Effector CD8-positive, alpha-beta T cell (primary cell): ENCODE data around the gene MOGAT1.
A peak's percentile ranks its signal among the peaks of the same experiment; 100 is the strongest.
"Not testable (repeated sequence)": the region's sequence is repeated elsewhere in the genome, so short reads cannot be mapped to it uniquely, and the experiment has no call there.

Experiments
- DNase-seq: peaks from one replicate; lab custom pipeline; 2025; lab: John Stamatoyannopoulos, UW

The MOGAT1 gene

GRCh38 chr2:222670191-222671038 is 1.0 kb upstream of the MOGAT1 start:
- DNase-seq: no peak

- DNase-seq: no peak
Observed at GRCh38 chr2:222672068-222672401, 577 bp downstream of the MOGAT1 start.

DNA sequence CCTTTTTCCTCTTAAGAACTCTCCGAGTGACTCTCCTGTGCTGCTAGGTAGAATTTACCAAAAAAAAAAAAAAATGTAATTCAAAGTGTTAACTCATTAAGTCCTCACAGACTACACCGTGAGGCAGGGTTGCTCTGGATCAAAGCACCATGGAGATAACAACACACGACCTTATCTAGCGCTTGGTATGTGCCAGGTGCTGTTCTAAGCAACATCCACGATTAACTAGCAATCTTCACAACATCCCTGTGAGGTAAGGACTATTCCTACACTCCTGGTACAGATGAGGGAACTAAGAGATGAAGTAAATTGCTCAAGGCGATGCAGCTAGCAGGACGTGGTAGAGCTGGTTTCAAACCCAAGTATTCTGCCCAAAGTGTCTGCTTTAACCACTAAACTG is 1.8 kb downstream of the MOGAT1 start:
- no peak for DNase-seq

- no peak for DNase-seq
Observed at GRCh38 chr2:222673883-222674282, 2.4 kb downstream of the MOGAT1 start.

DNA sequence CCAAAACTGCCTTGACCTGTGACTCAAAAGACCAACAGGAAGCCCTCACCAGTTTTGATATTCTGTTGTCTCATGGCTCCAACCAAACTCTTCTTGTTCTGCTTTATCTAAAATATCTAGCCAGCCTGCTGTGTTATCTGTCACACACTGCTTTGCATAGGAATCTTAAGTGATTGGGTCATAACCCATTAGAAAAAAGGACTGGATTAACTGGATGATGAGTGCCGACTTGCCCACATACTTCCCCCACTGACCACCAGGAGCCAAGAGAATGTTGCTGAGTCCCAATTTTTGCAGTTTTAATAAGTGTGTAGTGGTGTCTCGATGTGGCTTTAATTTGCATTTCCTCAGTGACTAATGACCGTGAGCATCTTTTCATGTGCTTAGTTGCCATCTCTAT is 6.5 kb downstream of the MOGAT1 start:
- no peak for DNase-seq

DNA sequence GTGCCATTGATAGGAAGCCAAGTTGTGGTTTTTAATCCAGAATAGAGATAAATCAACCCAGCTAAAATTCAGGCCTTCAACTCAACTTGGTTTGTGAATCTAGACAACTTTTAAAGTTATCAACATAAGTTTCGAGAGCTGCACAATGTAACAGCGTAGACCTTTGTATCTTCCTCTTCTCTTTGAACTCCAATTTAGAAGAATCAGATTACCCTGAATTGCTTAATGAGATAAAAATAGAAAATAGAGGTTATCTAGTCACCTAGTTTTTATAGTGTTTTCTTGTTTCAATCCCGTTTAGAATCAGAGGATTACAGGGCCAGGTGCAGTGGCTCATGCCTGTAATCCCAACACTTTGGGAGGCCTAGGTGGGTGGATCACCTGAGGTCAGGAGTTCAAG is 12.3 kb downstream of the MOGAT1 start:
- no peak for DNase-seq

GRCh38 chr2:222686086-222686750 is 14.8 kb downstream of the MOGAT1 start:
- no peak for DNase-seq

DNA sequence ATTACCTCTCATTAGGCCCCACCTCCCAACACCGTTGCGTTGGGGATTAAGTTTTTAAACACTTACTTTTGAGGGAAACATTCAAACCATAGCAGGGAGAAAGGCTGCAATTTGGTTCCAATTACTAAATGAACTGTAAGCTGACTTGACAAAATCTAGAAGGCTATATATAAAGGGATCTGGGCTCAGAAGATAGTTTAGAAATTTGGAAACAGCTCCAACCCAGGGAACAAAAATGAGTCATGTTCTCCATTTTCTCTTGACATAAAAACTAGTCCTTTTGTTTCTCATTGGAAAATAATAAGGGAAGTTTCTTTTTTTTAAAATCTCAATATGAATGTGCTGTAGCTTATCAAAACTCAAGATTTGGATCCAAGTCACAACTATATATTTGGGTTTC is 17.5 kb downstream of the MOGAT1 start:
- no peak for DNase-seq

GRCh38 chr2:222689322-222689721 is 17.9 kb downstream of the MOGAT1 start:
- DNase-seq: no peak

- peak; percentile 65 for DNase-seq
Observed at GRCh38 chr2:222690564-222691200, 19.2 kb downstream of the MOGAT1 start.

- DNase-seq: not testable (repeated sequence)
Observed at GRCh38 chr2:222693413-222693812, 22.0 kb downstream of the MOGAT1 start.

DNA sequence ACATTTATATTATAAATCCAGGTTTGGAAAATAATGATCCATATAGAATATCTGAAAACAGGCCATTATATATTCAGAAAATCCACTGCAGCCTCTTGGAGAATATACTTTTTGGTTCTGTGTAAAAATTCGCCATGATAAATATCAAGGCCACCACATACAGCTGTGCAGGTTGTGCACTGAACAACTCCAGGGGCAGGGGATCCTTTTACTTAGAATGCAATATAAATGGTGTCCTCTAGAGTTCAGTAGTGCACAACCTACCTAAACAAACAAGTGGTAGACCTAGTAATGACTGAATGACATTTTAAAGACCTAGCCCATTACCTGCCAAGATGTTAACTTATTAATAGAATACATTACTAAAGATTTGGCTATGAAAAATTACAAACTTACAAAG is 22.4 kb downstream of the MOGAT1 start:
- no peak for DNase-seq

DNA sequence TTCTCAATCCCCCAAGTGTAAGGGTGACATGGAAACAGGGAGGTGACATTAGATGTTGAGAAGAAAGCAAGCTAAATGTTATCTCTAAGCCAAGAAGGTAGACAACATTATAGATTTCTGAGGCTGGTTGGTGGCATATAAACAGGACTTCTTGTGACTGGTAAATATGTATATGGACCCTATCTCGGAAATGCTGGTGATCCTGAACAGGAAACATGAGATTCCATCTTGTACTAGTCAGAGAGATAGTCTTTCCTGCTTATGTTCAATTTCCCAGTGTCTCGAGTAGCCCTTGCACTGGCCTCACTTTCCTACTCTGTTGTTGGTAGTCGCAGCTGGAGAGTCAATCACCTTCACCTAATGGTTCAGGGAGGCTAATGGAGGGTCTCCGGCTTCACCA is 26.8 kb downstream of the MOGAT1 start:
- DNase-seq: no peak

DNA sequence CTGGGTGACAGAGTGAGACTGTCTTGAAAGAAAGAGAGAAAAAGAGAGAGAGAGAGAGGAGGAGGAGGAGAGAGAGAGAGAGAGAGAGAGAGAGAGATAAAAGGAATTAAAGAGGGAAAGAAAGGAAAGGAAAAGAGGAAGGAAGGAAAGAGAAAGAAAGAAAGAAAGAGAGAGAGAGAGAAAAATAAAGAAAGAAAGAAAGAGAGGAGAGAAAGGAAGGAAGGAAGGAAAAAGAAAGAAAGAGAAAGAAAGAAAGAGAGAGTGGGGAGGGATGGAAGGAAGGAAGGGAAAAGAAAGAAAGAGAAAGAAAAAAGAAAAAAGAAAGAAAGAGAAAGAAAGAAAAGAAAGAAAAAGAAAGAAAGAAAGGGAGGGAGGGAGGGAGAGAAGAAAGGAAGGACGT is 29.8 kb downstream of the MOGAT1 start:
- no peak for DNase-seq

GRCh38 chr2:222701721-222702131 is 30.3 kb downstream of the MOGAT1 start:
- no peak for DNase-seq

- no peak for DNase-seq
Observed at GRCh38 chr2:222703091-222703490, 31.6 kb downstream of the MOGAT1 start.

DNA sequence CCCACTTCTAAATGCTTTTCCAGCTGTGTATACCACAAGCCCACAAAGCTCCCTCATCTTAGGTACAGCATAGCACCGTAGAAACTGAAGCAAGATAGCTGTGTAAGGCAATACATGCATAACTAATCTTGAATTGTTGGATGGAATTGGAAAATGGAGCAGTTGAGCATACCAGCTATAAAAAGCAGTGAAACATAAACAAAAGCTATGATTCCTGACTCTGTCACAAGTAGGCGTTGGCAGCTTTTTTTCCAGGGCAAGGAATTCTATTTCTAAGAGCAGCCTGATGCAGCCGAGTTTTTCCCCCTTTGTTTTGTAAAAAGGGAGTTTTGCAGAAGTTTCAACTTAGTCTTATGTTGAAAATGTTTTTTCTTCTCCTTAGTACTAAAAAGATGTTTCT is 32.4 kb downstream of the MOGAT1 start:
- no peak for DNase-seq

DNA sequence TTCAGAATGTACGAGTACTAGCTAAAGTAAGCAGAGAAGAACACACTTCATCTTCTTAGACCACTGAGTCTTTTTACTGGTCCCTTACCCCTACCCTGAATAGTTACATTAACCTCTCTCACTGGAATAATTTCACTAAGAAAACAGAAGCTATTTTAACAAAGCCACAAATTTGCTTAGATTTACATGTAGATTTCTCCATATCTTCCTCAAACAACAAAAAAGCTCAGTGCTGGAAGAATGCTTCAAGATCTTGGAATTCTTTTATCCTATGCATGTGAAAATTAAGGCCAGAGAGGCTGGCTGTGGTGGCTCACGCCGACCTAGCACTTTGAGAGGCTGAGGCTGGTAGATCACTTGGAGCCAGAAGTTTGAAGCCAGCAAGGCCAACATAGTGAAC is 35.2 kb downstream of the MOGAT1 start:
- no peak for DNase-seq

DNA sequence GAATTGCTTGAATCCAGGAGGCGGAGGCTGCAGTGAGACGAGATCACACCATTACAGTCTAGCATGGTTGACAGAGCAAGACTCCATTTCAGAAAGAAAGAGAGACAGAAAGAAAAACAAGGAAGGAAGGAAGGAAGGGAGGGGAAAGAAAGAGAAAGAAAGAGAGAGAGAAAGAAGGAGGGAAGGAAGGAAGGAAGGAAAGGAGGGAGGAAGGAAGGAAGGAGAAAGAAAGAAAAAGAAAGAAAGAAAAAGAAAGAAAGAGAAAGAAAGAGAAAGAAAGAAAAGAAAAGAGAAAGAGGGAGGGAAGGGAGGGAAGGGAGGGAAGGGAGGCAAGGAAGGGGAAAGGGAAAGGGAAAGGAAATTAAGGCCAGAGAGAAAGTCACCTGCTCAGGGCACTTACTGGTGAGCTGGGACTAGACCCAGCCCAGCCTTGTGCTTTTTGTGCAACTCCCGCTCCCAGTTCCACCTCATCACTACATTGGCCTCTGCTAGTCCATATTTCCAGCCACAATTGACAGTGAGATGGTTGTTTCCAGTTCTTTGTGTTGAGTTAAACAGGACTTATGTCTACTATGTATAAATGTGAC is 35.7 kb downstream of the MOGAT1 start:
- DNase-seq: no peak

GRCh38 chr2:222707689-222708273 is 36.3 kb downstream of the MOGAT1 start:
- no peak for DNase-seq

DNA sequence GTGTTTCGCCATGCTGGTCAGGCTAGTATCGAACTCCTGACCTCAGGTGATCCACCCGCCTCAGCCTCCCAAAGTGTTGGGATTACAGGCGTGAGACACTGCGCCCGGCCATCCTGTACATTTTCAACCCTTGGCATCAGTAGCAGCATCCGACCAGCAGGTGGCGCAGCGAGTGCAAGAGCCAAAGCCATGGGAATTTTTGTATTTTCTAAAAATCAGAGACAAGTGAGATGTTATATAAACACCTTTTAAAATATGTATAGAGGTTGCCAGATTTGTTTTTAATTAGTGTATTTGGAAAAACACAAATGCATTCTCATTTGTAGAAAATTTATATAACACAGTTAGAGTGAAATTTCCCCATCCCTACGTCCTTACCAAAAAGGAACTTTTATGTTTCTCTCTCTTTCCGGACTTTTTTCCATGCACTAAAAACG is 36.8 kb downstream of the MOGAT1 start:
- peak; percentile 59 for DNase-seq

- no peak for DNase-seq
Observed at GRCh38 chr2:222709191-222709891, 37.9 kb downstream of the MOGAT1 start.
